ENCODE results near the gene CUEDC1. TPM values are rescaled to one million over a fixed set of nuclear protein-coding genes. Genes with fewer than 3 reads are reported as not detected.
A peak's percentile ranks its signal among the peaks of the same experiment; 100 is the strongest.

CUEDC1 gene
- total and polyA plus RNA-seq, 2 of the 13 experiments (the other 11 are each of a cell fraction or from before 2014, with no cell fraction given), result 7.4 to 12.9 TPM

GRCh38 chr17:57892820-57893595, 62.2 kb downstream of the CUEDC1 start (continued):
- TF ChIP-seq ETS1 (CRISPR knock-in tag; IDR thresholded peaks at IDR 0.05) (no peak), LBX2 (CRISPR knock-in tag; IDR thresholded peaks at IDR 0.05; ENCODE audit: borderline replicate concordance) (0 out of 2 replicates have a peak, but pooled peaks have one; percentile 64), FOXK1 (CRISPR knock-in tag; IDR thresholded peaks at IDR 0.05; ENCODE audit: borderline replicate concordance, low read depth) (no peak; the same call in 1 of the 2 replicates), ZNF512 (CRISPR knock-in tag; IDR thresholded peaks at IDR 0.05) (no peak), ATF3 (CRISPR knock-in tag; IDR thresholded peaks at IDR 0.05) (peak; percentile 57; the same call in 1 of the 2 replicates), ZNF549 (CRISPR knock-in tag; IDR thresholded peaks at IDR 0.05) (no peak; the same call in 1 of the 2 replicates), AHDC1 (CRISPR knock-in tag; IDR thresholded peaks at IDR 0.05; ENCODE audit: borderline replicate concordance) (peak; percentile 49; the same call in 1 of the 2 replicates), ISX (CRISPR knock-in tag; conservative IDR thresholded peaks at IDR 0.05) (no peak), CEBPG (CRISPR knock-in tag; IDR thresholded peaks at IDR 0.05) (peak; percentile 91), NFIC (IDR thresholded peaks at IDR 0.05; ENCODE audit: low read length) (0 out of 2 replicates have a peak, but pooled peaks have one; percentile 23), RNF2 (conservative IDR thresholded peaks at IDR 0.05; ENCODE audit: low read depth) (no peak), ZNF382 (CRISPR knock-in tag; IDR thresholded peaks at IDR 0.05; ENCODE audit: borderline replicate concordance) (no peak), BCLAF1 (IDR thresholded peaks at IDR 0.05) (no peak), EHMT2 (IDR thresholded peaks at IDR 0.05; ENCODE audit: borderline replicate concordance, low read depth, low read length) (no peak), MXI1 (IDR thresholded peaks at IDR 0.05; ENCODE audit: borderline replicate concordance, low read depth, low read length) (peak; percentile 32; the same call in 1 of the 3 replicates), SAP130 (CRISPR knock-in tag; IDR thresholded peaks at IDR 0.05; ENCODE audit: low read depth) (peak; percentile 85)

Data from HepG2 (cell line).